ENCODE measurements around the gene GZMM.

GZMM gene

DNA sequence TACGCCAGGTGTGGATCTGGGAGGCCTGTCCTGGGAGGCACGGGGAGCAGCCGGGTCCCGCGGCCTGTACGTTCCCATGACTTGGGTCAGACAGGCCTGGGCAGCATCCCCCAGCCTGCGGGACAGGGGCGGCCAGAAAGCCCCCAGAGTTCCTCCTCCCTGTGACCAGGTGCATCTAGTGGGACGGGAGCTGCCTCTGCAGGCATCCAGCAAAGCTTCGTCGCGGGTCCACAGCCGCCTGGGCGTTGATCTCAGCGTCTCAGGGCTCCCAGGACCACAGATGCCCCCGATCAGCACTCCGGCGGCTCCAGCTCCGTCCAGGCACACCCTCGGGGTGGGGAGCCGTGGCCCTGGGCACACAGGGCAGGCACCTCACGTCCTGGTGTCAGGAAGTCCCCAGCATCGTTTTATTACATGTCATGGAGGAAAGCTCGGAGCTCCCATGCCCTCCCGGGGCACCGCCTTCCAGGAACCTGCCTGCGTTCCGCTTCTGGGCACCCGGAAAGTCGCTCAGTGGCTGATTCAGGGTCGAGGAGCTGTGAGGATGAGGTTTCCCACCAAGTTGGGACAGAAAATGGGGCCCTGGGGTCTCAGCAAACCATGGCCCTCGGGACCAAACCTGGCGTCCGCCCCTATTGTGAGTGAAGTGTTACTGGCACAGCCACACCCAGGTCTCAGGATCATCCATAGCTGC is 1.5 kb upstream of the GZMM start:
- DNase-seq (ENCODE audit: low read depth): no peak
- H3K4me3 ChIP-seq (ENCODE audit: low read length): no peak overlapping the region
- TF ChIP-seq, protein P1, sequence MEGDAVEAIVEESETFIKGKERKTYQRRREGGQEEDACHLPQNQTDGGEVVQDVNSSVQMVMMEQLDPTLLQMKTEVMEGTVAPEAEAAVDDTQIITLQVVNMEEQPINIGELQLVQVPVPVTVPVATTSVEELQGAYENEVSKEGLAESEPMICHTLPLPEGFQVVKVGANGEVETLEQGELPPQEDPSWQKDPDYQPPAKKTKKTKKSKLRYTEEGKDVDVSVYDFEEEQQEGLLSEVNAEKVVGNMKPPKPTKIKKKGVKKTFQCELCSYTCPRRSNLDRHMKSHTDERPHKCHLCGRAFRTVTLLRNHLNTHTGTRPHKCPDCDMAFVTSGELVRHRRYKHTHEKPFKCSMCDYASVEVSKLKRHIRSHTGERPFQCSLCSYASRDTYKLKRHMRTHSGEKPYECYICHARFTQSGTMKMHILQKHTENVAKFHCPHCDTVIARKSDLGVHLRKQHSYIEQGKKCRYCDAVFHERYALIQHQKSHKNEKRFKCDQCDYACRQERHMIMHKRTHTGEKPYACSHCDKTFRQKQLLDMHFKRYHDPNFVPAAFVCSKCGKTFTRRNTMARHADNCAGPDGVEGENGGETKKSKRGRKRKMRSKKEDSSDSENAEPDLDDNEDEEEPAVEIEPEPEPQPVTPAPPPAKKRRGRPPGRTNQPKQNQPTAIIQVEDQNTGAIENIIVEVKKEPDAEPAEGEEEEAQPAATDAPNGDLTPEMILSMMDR (IDR thresholded peaks at IDR 0.05; ENCODE audit: insufficient read depth, low read depth, low read length, missing control alignments): no peak

DNA sequence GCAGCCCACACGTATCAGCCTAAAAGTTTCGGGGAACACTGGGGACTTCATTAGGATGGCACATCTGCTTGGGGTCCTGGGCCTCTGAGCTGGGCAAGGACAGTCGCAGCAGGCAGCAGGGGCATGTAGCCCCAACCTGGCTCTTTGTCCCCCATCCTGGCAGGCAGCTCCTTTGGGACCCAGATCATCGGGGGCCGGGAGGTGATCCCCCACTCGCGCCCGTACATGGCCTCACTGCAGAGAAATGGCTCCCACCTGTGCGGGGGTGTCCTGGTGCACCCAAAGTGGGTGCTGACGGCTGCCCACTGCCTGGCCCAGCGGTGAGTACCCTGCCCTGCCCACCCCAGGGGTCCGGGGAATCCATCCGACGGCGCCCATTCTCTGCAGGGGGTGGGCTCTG is 3.3 kb downstream of the GZMM start:
- TF ChIP-seq, protein P1 (IDR thresholded peaks at IDR 0.05; ENCODE audit: insufficient read depth, low read depth, low read length, missing control alignments): no peak
- no peak overlapping the region for H3K4me3 ChIP-seq (ENCODE audit: low read length)
- no peak for DNase-seq (ENCODE audit: low read depth)

DNA sequence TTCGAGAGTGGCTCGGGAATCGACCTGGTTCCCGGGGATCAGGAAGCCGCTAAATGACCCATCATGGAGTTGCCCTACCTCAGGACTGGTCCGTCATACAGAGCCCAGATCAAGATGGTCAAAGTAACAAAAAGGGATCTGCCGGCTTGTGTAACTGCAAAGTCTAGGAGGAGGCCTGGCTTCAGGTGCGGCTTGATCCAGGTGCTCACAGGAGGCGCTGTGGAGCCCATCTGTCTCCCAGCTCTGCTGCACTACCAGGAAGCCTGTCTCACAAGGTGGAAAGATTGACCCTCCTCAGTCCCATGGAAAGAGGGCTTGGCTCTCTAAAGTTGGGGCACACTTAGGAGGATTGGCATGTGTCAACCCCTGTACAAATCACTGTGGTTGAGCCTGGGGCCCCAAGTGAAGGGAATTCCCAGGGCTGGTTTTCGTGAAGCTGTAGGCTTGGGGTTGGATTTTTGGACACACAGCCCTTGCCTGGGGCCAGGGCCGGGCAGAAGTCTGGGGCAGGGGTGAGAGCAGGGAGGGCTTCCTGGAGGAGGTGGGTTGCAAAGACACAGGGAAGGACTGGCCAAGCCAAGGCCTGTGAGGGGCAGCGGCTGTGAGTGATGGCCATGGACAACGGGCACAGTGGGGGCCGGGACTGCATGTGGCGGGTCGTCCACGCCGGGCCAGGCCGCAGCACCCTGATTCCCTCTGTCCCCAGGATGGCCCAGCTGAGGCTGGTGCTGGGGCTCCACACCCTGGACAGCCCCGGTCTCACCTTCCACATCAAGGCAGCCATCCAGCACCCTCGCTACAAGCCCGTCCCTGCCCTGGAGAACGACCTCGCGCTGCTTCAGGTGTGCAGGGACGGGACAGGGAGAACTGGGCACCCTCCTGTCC is 4.2 kb downstream of the GZMM start:
- no peak for DNase-seq (ENCODE audit: low read depth)
- no peak overlapping the region for H3K4me3 ChIP-seq (ENCODE audit: low read length)
- TF ChIP-seq, protein P1 (IDR thresholded peaks at IDR 0.05; ENCODE audit: insufficient read depth, low read depth, low read length, missing control alignments): no peak

DNA sequence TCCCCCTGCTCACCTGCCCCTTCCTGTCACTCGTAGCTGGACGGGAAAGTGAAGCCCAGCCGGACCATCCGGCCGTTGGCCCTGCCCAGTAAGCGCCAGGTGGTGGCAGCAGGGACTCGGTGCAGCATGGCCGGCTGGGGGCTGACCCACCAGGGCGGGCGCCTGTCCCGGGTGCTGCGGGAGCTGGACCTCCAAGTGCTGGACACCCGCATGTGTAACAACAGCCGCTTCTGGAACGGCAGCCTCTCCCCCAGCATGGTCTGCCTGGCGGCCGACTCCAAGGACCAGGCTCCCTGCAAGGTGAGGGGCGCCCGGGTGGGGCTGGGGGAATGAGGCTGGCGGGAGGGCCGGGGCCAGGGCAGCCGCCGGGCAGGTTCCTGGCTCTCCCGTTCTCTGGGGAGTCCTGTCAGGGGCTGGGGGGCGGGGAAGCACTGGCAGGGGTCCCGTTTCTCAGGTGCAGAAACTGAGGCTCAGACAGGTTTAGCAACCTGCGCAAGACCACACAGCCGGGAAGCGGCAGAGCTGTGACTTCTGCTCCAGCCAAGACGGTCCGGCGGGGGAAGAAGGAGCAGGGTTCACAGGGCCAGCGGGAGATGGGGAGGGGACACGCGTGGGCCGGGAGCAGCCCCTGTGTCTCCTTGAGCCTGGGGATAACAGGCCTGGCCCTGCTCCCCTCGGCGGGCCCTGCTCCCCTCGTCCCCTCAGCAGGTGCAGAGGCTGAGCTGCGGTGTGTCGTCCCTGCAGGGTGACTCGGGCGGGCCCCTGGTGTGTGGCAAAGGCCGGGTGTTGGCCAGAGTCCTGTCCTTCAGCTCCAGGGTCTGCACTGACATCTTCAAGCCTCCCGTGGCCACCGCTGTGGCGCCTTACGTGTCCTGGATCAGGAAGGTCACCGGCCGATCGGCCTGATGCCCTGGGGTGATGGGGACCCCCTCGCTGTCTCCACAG is 5.3 kb downstream of the GZMM start:
- DNase-seq (ENCODE audit: low read depth): no peak
- no peak overlapping the region for H3K4me3 ChIP-seq (ENCODE audit: low read length)
- TF ChIP-seq, protein P1 (IDR thresholded peaks at IDR 0.05; ENCODE audit: insufficient read depth, low read depth, low read length, missing control alignments): no peak

DNA sequence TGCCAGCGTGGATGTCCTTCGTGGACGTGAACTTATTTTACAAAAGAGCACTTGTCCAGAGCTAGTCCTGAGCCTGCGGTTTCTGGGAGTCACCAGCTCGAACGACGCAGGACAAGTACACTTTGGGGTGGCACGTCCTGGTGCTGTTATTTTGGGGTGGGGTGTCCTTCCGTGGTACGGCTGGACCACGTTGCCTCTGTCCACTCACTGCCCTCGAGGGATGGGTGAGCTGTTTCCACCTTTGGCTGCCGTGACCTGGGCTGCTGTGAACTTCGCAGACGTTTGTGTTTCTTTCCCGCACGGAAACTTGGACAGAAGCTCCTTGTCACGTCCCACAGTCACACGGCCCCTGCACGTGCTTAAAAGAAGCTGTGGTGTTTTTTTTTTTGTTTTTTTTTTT is 11.0 kb downstream of the GZMM start:
- no peak for DNase-seq (ENCODE audit: low read depth)
- H3K4me3 ChIP-seq (ENCODE audit: low read length): no peak overlapping the region
- TF ChIP-seq, protein P1 (IDR thresholded peaks at IDR 0.05; ENCODE audit: insufficient read depth, low read depth, low read length, missing control alignments): no peak

DNA sequence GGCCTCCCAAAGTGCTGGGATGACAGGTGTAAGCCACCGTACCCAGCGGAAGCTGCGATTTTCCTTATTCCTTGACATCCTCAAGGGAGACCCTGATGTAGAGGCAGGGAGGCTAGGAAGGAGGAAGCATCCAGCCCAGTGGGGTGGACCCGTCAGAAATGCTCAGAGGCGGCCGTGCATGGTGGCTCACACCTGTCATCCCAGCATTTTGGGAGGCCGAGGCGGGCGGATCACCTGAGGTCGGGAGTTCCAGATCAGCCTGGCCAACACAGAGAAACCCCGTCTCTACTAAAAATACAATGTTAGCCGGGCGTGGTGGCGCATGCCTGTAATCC is 11.6 kb downstream of the GZMM start:
- H3K4me3 ChIP-seq (ENCODE audit: low read length): no peak overlapping the region
- DNase-seq (ENCODE audit: low read depth): no peak

More for the DNA sequence above, 11.6 kb downstream of the GZMM start:
- TF ChIP-seq, protein P1 (IDR thresholded peaks at IDR 0.05; ENCODE audit: insufficient read depth, low read depth, low read length, missing control alignments): no peak
